ENCODE data around the gene NRIP2.
"Not testable (repeated sequence)": the region's sequence is repeated elsewhere in the genome, so short reads cannot be mapped to it uniquely, and the experiment has no call there.

Gene NRIP2

GRCh38 chr12:2834581-2835491 is at the start of gene NRIP2:
TSS of gene NRIP2 (minus strand) at chr12:2835035. CDS start at chr12:2834983, 52 bp downstream.
- DNase-seq = no peak

- DNase-seq = no peak
Measured at GRCh38 chr12:2879853-2880252, 45.0 kb upstream of the NRIP2 start.

- peak; percentile 84 to 86 for DNase-seq
Measured at GRCh38 chr12:2877953-2878732, 43.3 kb upstream of the NRIP2 start.

- peak; percentile 64 to 77 for DNase-seq
Measured at GRCh38 chr12:2877047-2877952, 42.5 kb upstream of the NRIP2 start, which contains the start of the genes FOXM1 and RHNO1. TSS of gene FOXM1 (minus strand) at chr12:2877174. CDS start at chr12:2874478, 2,696 bp downstream. TSS of gene RHNO1 (plus strand) at chr12:2877223. CDS start at chr12:2885367, 8,144 bp downstream.

GRCh38 chr12:2876431-2877046 is 41.7 kb upstream of the NRIP2 start:
- DNase-seq = peak; percentile 6 to 42

GRCh38 chr12:2868986-2869632 is 34.3 kb upstream of the NRIP2 start:
- DNase-seq = not testable (repeated sequence)

GRCh38 chr12:2864198-2864597 is 29.4 kb upstream of the NRIP2 start:
- no peak for DNase-seq

GRCh38 chr12:2863402-2863801 is 28.6 kb upstream of the NRIP2 start:
- not testable (repeated sequence) for DNase-seq

GRCh38 chr12:2862876-2863275 is 28.0 kb upstream of the NRIP2 start:
- no peak for DNase-seq

- no peak for DNase-seq
Measured at GRCh38 chr12:2860170-2860569, 25.3 kb upstream of the NRIP2 start.

GRCh38 chr12:2858944-2859421 is 24.1 kb upstream of the NRIP2 start:
- DNase-seq = no peak

GRCh38 chr12:2858334-2858733 is 23.5 kb upstream of the NRIP2 start:
- no peak for DNase-seq

GRCh38 chr12:2857576-2857975 is 22.7 kb upstream of the NRIP2 start:
- DNase-seq = no peak

GRCh38 chr12:2857021-2857431 is 22.2 kb upstream of the NRIP2 start, which contains the start of gene TEX52:
TSS of gene TEX52 (minus strand) at chr12:2857039. CDS start at chr12:2857026, 13 bp downstream.
- no peak for DNase-seq

GRCh38 chr12:2856051-2856450 is 21.2 kb upstream of the NRIP2 start:
- DNase-seq = no peak

- no peak for DNase-seq
Measured at GRCh38 chr12:2855546-2855945, 20.7 kb upstream of the NRIP2 start.

GRCh38 chr12:2854669-2855453 is 20.0 kb upstream of the NRIP2 start:
- no peak for DNase-seq

GRCh38 chr12:2853626-2854025 is 18.8 kb upstream of the NRIP2 start:
- DNase-seq = no peak

GRCh38 chr12:2851931-2852330 is 17.1 kb upstream of the NRIP2 start:
- DNase-seq = no peak

GRCh38 chr12:2845280-2845679 is 10.4 kb upstream of the NRIP2 start:
- no peak for DNase-seq
